PFSK-1 (cell line): ENCODE results near the gene CD63.

Experiments
- FOXP2 ChIP-seq: optimal IDR thresholded peaks from 2 replicates; pipeline ENCODE3; 2011; ENCODE audit warnings: borderline replicate concordance, control low read depth, inconsistent platforms; ENCODE audit not compliant: insufficient read depth; ENCODE audit errors: extremely low read length, extremely low read depth
- POLR2AphosphoS5 ChIP-seq: IDR thresholded peaks from 2 replicates; pipeline ENCODE4 v1.6.1; 2012; ENCODE audit warnings: low read depth, mild to moderate bottlenecking, control low read depth, low read length, moderate library complexity
- REST ChIP-seq, 2 experiments: IDR thresholded peaks; 2 replicates each; pipeline versions ENCODE4 v1.6.1 to v1.8.0; 2011 to 2012; ENCODE audit warnings: low read depth in 2 of 2, low read length in 2 of 2, control low read depth in 1 of 2, inconsistent platforms in 1 of 2, mild to moderate bottlenecking in 1 of 2, moderate library complexity in 1 of 2; ENCODE audit not compliant: insufficient read depth in 1 of 2
- SIN3A ChIP-seq: IDR thresholded peaks from 2 replicates; pipeline ENCODE4 v1.6.1; 2012; ENCODE audit warnings: mild to moderate bottlenecking, low read length, moderate library complexity, borderline replicate concordance; ENCODE audit not compliant: insufficient read depth
- TAF1 ChIP-seq: IDR thresholded peaks from 2 replicates; pipeline ENCODE4 v1.6.1; 2012; ENCODE audit warnings: low read length, control low read depth, borderline replicate concordance; ENCODE audit not compliant: insufficient read depth

CD63 gene

GRCh38 chr12:55686366-55687010, 42.3 kb downstream of the CD63 start:
- TF ChIP-seq POLR2AphosphoS5 (no peak), FOXP2 (no peak), REST (IDR thresholded peaks at IDR 0.05; ENCODE audit: insufficient read depth in 1 of 2, low read depth in 2 of 2, low read length in 2 of 2) (no peak)

- TF ChIP-seq SIN3A (no peak), FOXP2 (no peak)
Measured at GRCh38 chr12:55685671-55686070, 43.1 kb downstream of the CD63 start.

- TF ChIP-seq TAF1 (no peak), FOXP2 (no peak), POLR2AphosphoS5 (no peak), SIN3A (no peak), REST (IDR thresholded peaks at IDR 0.05; ENCODE audit: insufficient read depth in 1 of 2, low read depth in 2 of 2, low read length in 2 of 2) (no peak)
Measured at GRCh38 chr12:55684761-55685370, 43.9 kb downstream of the CD63 start.

GRCh38 chr12:55683676-55684075, 45.1 kb downstream of the CD63 start:
- TF ChIP-seq TAF1 (no peak), REST (IDR thresholded peaks at IDR 0.05; ENCODE audit: insufficient read depth in 1 of 2, low read depth in 2 of 2, low read length in 2 of 2) (no peak), FOXP2 (no peak), SIN3A (no peak), POLR2AphosphoS5 (no peak)

- TF ChIP-seq TAF1 (no peak), FOXP2 (no peak), SIN3A (no peak), REST (IDR thresholded peaks at IDR 0.05; ENCODE audit: insufficient read depth in 1 of 2, low read depth in 2 of 2, low read length in 2 of 2) (no peak), POLR2AphosphoS5 (no peak)
Measured at GRCh38 chr12:55682087-55682796, 46.6 kb downstream of the CD63 start.
